SH-SY5Y (cell line): ENCODE data around the gene SRXN1.
A peak's percentile ranks its signal among the peaks of the same experiment; 100 is the strongest.

ENCODE experiments used
- GATA2 ChIP-seq: IDR thresholded peaks from 2 replicates; pipeline ENCODE4 v1.6.1; 2011; ENCODE audit warnings: mild to moderate bottlenecking, low read depth, low read length
- GATA3 ChIP-seq: IDR thresholded peaks from 2 replicates; pipeline ENCODE4 v1.6.1; 2011; ENCODE audit warnings: low read depth, mild to moderate bottlenecking, low read length, moderate library complexity

The SRXN1 gene

GRCh38 chr20:651713-652614, 1.0 kb downstream of the SRXN1 start:
- no peak for TF ChIP-seq GATA2
- no peak for TF ChIP-seq GATA3

GRCh38 chr20:650954-651353, 2.0 kb downstream of the SRXN1 start:
- no peak for TF ChIP-seq GATA3
- no peak for TF ChIP-seq GATA2

- TF ChIP-seq GATA2 (no peak), GATA3 (no peak)
These were observed 2.7 kb downstream of the SRXN1 start for GRCh38 chr20:650281-650680.

GRCh38 chr20:647479-648019, 5.5 kb downstream of the SRXN1 start:
- TF ChIP-seq GATA3, result no peak
- TF ChIP-seq GATA2, result no peak

- no peak for TF ChIP-seq GATA3
These were observed 6.1 kb downstream of the SRXN1 start for GRCh38 chr20:646868-647233.

- TF ChIP-seq GATA3 (no peak), GATA2 (no peak)
These were observed 6.7 kb downstream of the SRXN1 start for GRCh38 chr20:646107-646867.

GRCh38 chr20:645318-646106, 7.5 kb downstream of the SRXN1 start:
- no peak for TF ChIP-seq GATA2
- no peak for TF ChIP-seq GATA3

- TF ChIP-seq GATA2, result no peak
- TF ChIP-seq GATA3, result no peak
These were observed 8.2 kb downstream of the SRXN1 start for GRCh38 chr20:644692-645317.

- TF ChIP-seq GATA3 (no peak), GATA2 (no peak)
These were observed 10.4 kb downstream of the SRXN1 start for GRCh38 chr20:642398-643174.

GRCh38 chr20:641516-641875, 11.5 kb downstream of the SRXN1 start:
- TF ChIP-seq GATA3 (no peak), GATA2 (peak; percentile 38)

GRCh38 chr20:640674-641515, 12.1 kb downstream of the SRXN1 start:
- TF ChIP-seq GATA2 (no peak), GATA3 (no peak)

GRCh38 chr20:638579-638978, 14.4 kb downstream of the SRXN1 start:
- TF ChIP-seq GATA2, result no peak
- no peak for TF ChIP-seq GATA3
